B cell (primary cell): ENCODE measurements around the gene CA7. TPM values are rescaled to one million over a fixed set of nuclear protein-coding genes. Genes with fewer than 3 reads are reported as not detected.

Experiments used
- ATAC-seq: fragments of 200-7000 bp; cut with Tn5 transposase; one replicate; pipeline ENCODE4 v1.10.0; 2021; ENCODE audit warnings: low read depth, mild to moderate bottlenecking, moderate number of reproducible peaks, moderate library complexity
- CTCF ChIA-PET: fragments of 350-600 bp; sonication (Branson Sonifier 250); formaldehyde crosslinking; loops from one replicate; lab custom pipeline; 2021; ENCODE audit warnings: antibody characterized with exemption, inconsistent platforms; lab: Charles Lee
- POLR2A ChIA-PET: fragments of 350-600 bp; sonication (Branson Sonifier 250); formaldehyde crosslinking; loops from one replicate; lab custom pipeline; 2021; ENCODE audit warnings: antibody characterized with exemption; lab: Charles Lee
- DNase-seq: peaks from one replicate; pipeline ENCODE4 v3.0.0; 2013
- H2AFZ ChIP-seq: 2 replicates; pipeline ENCODE4 v1.6.1; 2012; ENCODE audit warnings: mild to moderate bottlenecking, low read depth, low read length; ENCODE audit not compliant: insufficient read depth, poor library complexity, severe bottlenecking
- H3K27ac ChIP-seq, 2 donors: 1 replicate in 1 of 2; 2 replicates in 1 of 2; pipeline ENCODE4 v1.5.1; 2012 to 2013; ENCODE audit warnings: low read length in 2 of 2, mild to moderate bottlenecking in 2 of 2, moderate library complexity in 1 of 2
- H3K27me3 ChIP-seq, 4 experiments: fragments of 200-600 bp in 1 of 4; sonication (generic) in 1 of 4; replicated peaks in 1 of 4; 1 replicate in 2 of 4; 2 replicates in 2 of 4; pipeline versions ENCODE4 v1.6.1 to v1.7.0; 2013 to 2016; ENCODE audit warnings: low read length in 3 of 4, mild to moderate bottlenecking in 2 of 4, mixed read lengths in 1 of 4, moderate library complexity in 1 of 4; ENCODE audit not compliant: insufficient read depth in 4 of 4, control insufficient read depth in 3 of 4; ENCODE audit errors: control extremely low read depth in 1 of 4
- H3K36me3 ChIP-seq, 2 experiments: replicated peaks in 1 of 2; 1 replicate in 1 of 2; 2 replicates in 1 of 2; pipeline versions ENCODE4 v1.6.1 to v1.7.1; 2013; ENCODE audit warnings: low read length in 1 of 2; ENCODE audit not compliant: insufficient read depth in 2 of 2, control insufficient read depth in 1 of 2; ENCODE audit errors: control extremely low read depth in 1 of 2, extremely low read depth in 1 of 2
- H3K4me1 ChIP-seq, 2 donors: fragments of 200-600 bp in 1 of 2; sonication (generic) in 1 of 2; 1 replicate in 1 of 2; 2 replicates in 1 of 2; pipeline versions ENCODE4 v1.5.1 to v1.6.1; 2013 to 2017; ENCODE audit warnings: low read length in 2 of 2; ENCODE audit not compliant: control insufficient read depth in 2 of 2, insufficient read depth in 2 of 2
- H3K4me2 ChIP-seq: replicated peaks from 2 replicates; pipeline ENCODE3; 2012; ENCODE audit warnings: mild to moderate bottlenecking, low read depth, low read length; ENCODE audit not compliant: poor library complexity, severe bottlenecking
- H3K4me3 ChIP-seq, 5 experiments: fragments of 200-600 bp in 1 of 5; sonication (generic) in 1 of 5; 1 replicate in 3 of 5; 2 replicates in 2 of 5; pipeline versions ENCODE4 v1.5.1 to v1.7.0; 2011 to 2016; ENCODE audit warnings: low read length in 4 of 5, mild to moderate bottlenecking in 4 of 5, low read depth in 2 of 5, control low read depth in 1 of 5, moderate library complexity in 1 of 5; ENCODE audit not compliant: insufficient read depth in 1 of 5; ENCODE audit errors: control extremely low read depth in 1 of 5, extremely low read depth in 1 of 5
- H3K79me2 ChIP-seq: fragments of 200-600 bp; sonication (generic); one replicate; pipeline ENCODE4 v1.6.0; 2016; ENCODE audit warnings: low read length; ENCODE audit not compliant: control insufficient read depth, insufficient read depth
- H3K9ac ChIP-seq: fragments of 200-600 bp; sonication (generic); 2 replicates; pipeline ENCODE4 v1.6.1; 2017; ENCODE audit warnings: mild to moderate bottlenecking, low read length, moderate library complexity
- H3K9me3 ChIP-seq, 3 donors: one replicate each; pipeline versions ENCODE4 v1.6.1 to v1.7.1; 2013; ENCODE audit warnings: low read length in 2 of 3; ENCODE audit not compliant: control insufficient read depth in 2 of 3, insufficient read depth in 1 of 3; ENCODE audit errors: control extremely low read depth in 1 of 3
- H4K20me1 ChIP-seq: 2 replicates; pipeline ENCODE4 v1.6.0; 2012; ENCODE audit warnings: mild to moderate bottlenecking, low read length; ENCODE audit not compliant: insufficient read depth, control insufficient read depth, poor library complexity, severe bottlenecking
- H3K27ac Mint-ChIP-seq: one replicate; pipeline ENCODE4 v1.8.0; 2021; ENCODE audit warnings: mixed read lengths
- H3K27me3 Mint-ChIP-seq: one replicate; pipeline ENCODE4 v1.8.0; 2021; ENCODE audit warnings: mixed read lengths
- H3K4me1 Mint-ChIP-seq: one replicate; pipeline ENCODE4 v1.8.0; 2021; ENCODE audit warnings: mixed read lengths
- H3K4me3 Mint-ChIP-seq: one replicate; pipeline ENCODE4 v1.8.0; 2021; ENCODE audit warnings: mixed read lengths
- H3K9me3 Mint-ChIP-seq: one replicate; pipeline ENCODE4 v1.8.0; 2022; ENCODE audit warnings: mixed read lengths; ENCODE audit not compliant: insufficient read depth
- EZH2 ChIP-seq: IDR thresholded peaks from 2 replicates; pipeline ENCODE4 v1.6.1; 2012; ENCODE audit warnings: borderline replicate concordance, low read depth, mild to moderate bottlenecking, moderate library complexity, low read length; ENCODE audit not compliant: insufficient read depth, poor library complexity, severe bottlenecking
- WGBS: methylation state at CpG from one replicate; pipeline ENCODE4 v1.1.5; 2013; ENCODE audit warnings: missing lambda C conversion rate; ENCODE audit not compliant: insufficient coverage; 5-methylcytosine and 5-hydroxymethylcytosine counted together
- intact Hi-C: fragments of 100-400 bp; cut with micrococcal nuclease; formaldehyde crosslinking; loops from one replicate; pipeline ENCODE4 v1.10.0; 2022
- polyA plus RNA-seq: library from polyadenylated mRNA; depleted of rRNA; stranded (reverse); fragments of >200 nt; gene quantifications from 2 replicates; pipeline ENCODE4 v1.2.3, GENCODE V29; 2012
- total RNA-seq, 2 donors: library from RNA; stranded (reverse); fragments of 120-200 nt in 1 of 2; gene quantifications; 1 replicate in 1 of 2; 2 replicates in 1 of 2; pipeline versions ENCODE4 v1.2.3 to v1.2.4, GENCODE V29; 2013 to 2022
- TF ChIP-seq, protein P1 (sequence below): fragments of 200-600 bp; IDR thresholded peaks from one replicate; pipeline ENCODE4 v1.8.0; 2022; ENCODE audit warnings: antibody characterized with exemption, mild to moderate bottlenecking

Gene CA7
- total and polyA plus RNA-seq, 2 donors (not counting 1 experiment from before 2014, with no cell fraction given), result not detected

DNA sequence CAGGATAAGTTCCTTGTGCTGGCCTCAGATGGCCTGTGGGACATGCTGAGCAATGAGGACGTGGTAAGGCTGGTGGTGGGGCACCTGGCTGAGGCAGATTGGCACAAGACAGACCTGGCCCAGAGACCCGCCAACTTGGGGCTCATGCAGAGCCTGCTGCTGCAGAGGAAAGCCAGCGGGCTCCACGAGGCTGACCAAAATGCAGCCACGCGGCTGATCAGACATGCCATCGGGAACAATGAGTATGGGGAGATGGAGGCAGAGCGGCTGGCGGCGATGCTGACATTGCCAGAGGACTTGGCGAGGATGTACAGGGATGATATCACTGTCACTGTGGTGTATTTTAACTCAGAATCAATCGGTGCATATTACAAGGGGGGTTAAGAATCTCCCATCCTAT is 41.3 kb downstream of the CA7 start:
- ATAC-seq (no peak), DNase-seq (no peak)
- Mint-ChIP-seq H3K27ac (no peak overlapping the region), H3K27me3 (no peaks in the 10 kb centered on the region), H3K4me3 (no peak overlapping the region), H3K9me3 (no peaks in the 10 kb centered on the region), H3K4me1 (peaks cover 5% of the 10 kb centered on the region)
- TF ChIP-seq, protein P1, sequence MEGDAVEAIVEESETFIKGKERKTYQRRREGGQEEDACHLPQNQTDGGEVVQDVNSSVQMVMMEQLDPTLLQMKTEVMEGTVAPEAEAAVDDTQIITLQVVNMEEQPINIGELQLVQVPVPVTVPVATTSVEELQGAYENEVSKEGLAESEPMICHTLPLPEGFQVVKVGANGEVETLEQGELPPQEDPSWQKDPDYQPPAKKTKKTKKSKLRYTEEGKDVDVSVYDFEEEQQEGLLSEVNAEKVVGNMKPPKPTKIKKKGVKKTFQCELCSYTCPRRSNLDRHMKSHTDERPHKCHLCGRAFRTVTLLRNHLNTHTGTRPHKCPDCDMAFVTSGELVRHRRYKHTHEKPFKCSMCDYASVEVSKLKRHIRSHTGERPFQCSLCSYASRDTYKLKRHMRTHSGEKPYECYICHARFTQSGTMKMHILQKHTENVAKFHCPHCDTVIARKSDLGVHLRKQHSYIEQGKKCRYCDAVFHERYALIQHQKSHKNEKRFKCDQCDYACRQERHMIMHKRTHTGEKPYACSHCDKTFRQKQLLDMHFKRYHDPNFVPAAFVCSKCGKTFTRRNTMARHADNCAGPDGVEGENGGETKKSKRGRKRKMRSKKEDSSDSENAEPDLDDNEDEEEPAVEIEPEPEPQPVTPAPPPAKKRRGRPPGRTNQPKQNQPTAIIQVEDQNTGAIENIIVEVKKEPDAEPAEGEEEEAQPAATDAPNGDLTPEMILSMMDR, result no peak
- TF ChIP-seq EZH2, result no peak
- Histone ChIP-seq H3K27me3 (no peaks in the 10 kb centered on the region), H3K9ac (no peak overlapping the region), H3K4me1 (peaks cover 0 to 11% of the 10 kb centered on the region in 2 donors), H4K20me1 (no peaks in the 10 kb centered on the region), H2AFZ (no peak overlapping the region), H3K79me2 (peaks cover 12% of the 10 kb centered on the region), H3K4me3 (no peak overlapping the region), H3K36me3 (peaks cover 0 to 21% of the 10 kb centered on the region in 2 experiments), H3K4me2 (no peak overlapping the region), H3K27ac (no peak overlapping the region), H3K9me3 (no peaks in the 10 kb centered on the region)
- intact Hi-C loops, result no loop called here
- 94% methylated on average over 7 of the region's 12 CpGs for WGBS
- ChIA-PET CTCF (interaction anchor here (2.1 kb wide), 1 partner anchor 17 kb away, joined by 4 read pairs; no protein-coding TSS in a partner anchor), POLR2A (no interaction called here)

DNA sequence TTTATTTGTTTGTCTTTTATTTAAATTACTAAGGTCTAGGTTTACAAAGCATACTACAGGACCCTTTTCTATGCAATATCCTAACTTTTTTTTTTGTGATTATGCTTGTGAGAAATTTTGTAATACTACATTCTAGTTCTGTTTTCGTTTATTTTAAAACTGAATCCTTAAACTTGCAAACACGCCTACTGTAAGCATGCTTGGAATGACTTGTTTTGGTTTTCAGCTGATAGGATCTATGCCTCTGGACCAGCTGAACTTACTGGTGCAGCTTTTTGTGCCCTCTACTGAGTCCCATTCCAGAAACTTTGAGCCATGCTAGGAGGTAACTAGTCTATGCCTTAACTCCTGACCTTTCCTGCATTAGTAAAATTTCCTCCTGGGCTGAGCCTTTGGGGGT is 42.1 kb downstream of the CA7 start:
- intact Hi-C loops, result no loop called here
- POLR2A ChIA-PET, result no interaction called here
- CTCF ChIA-PET, result no interaction called here

More for the DNA sequence above, 42.1 kb downstream of the CA7 start:
- no peaks in the 10 kb centered on the region for H3K27me3 ChIP-seq
- peaks cover 7% of the 10 kb centered on the region for H3K79me2 ChIP-seq
- H3K4me3 ChIP-seq, result no peak overlapping the region
- Mint-ChIP-seq H3K27me3 (no peaks in the 10 kb centered on the region), H3K9me3 (no peaks in the 10 kb centered on the region), H3K27ac (no peak overlapping the region), H3K4me3 (no peak overlapping the region), H3K4me1 (peaks cover 4% of the 10 kb centered on the region)
- no peak for ATAC-seq
- WGBS, result 100% methylated on average over 1 of the region's 2 CpGs
- H3K9ac ChIP-seq, result no peak overlapping the region
- no peaks in the 10 kb centered on the region for H4K20me1 ChIP-seq
- peaks cover 0 to 21% of the 10 kb centered on the region in 2 experiments for H3K36me3 ChIP-seq
- peaks cover 0 to 4% of the 10 kb centered on the region in 2 donors for H3K4me1 ChIP-seq
- no peak for TF ChIP-seq EZH2
- TF ChIP-seq, protein P1, result no peak
- H3K27ac ChIP-seq, result no peak overlapping the region
- H3K4me2 ChIP-seq, result no peak overlapping the region
- no peak overlapping the region for H2AFZ ChIP-seq
- no peak for DNase-seq
- no peaks in the 10 kb centered on the region for H3K9me3 ChIP-seq
